Naive thymus-derived CD8-positive, alpha-beta T cell (primary cell): ENCODE results near the gene PTPRN. TPM values are rescaled to one million over a fixed set of nuclear protein-coding genes. Genes with fewer than 3 reads are reported as not detected.
"Not testable (repeated sequence)": the region's sequence is repeated elsewhere in the genome, so short reads cannot be mapped to it uniquely, and the experiment has no call there.

Experiments
- ATAC-seq, 2 donors: fragments of 150-1000 bp; cut with Tn5 transposase in 1 of 2; sonication (Bioruptor Pico), chemical (Tn5 transposase) in 1 of 2; 1 replicate in 1 of 2; 2 replicates in 1 of 2; pipeline ENCODE4 v1.10.0; 2021; ENCODE audit warnings: mild to moderate bottlenecking in 2 of 2, moderate library complexity in 2 of 2
- POLR2A ChIA-PET: fragments of 350-600 bp; sonication (Branson Sonifier 250); formaldehyde crosslinking; loops from one replicate; lab custom pipeline; 2021; ENCODE audit warnings: antibody characterized with exemption; lab: Charles Lee
- DNase-seq, 10 donors: peaks; one replicate each; pipeline versions ENCODE4 v3.0.0 to v3.0.0-alpha.2; 2020 to 2022
- H3K27ac Mint-ChIP-seq, 10 donors: one replicate each; pipeline ENCODE4 v1.8.0; 2020 to 2022; ENCODE audit warnings: mild to moderate bottlenecking in 10 of 10, mixed read lengths in 10 of 10, moderate library complexity in 4 of 10, inconsistent platforms in 1 of 10
- H3K27me3 Mint-ChIP-seq, 5 donors: one replicate each; pipeline ENCODE4 v1.8.0; 2021 to 2022; ENCODE audit warnings: mixed read lengths in 5 of 5
- H3K36me3 Mint-ChIP-seq, 3 donors: one replicate each; pipeline ENCODE4 v1.8.0; 2020 to 2022; ENCODE audit warnings: mixed read lengths in 3 of 3, mild to moderate bottlenecking in 2 of 3, inconsistent platforms in 1 of 3
- H3K4me1 Mint-ChIP-seq, 4 donors: one replicate each; pipeline ENCODE4 v1.8.0; 2021 to 2022; ENCODE audit warnings: mixed read lengths in 4 of 4
- H3K4me3 Mint-ChIP-seq, 10 donors: one replicate each; pipeline ENCODE4 v1.8.0; 2020 to 2022; ENCODE audit warnings: mild to moderate bottlenecking in 10 of 10, mixed read lengths in 10 of 10, moderate library complexity in 6 of 10, inconsistent platforms in 1 of 10
- H3K9me3 Mint-ChIP-seq, 9 donors: one replicate each; pipeline ENCODE4 v1.8.0; 2020 to 2022; ENCODE audit warnings: mixed read lengths in 9 of 9, mild to moderate bottlenecking in 3 of 9, inconsistent platforms in 1 of 9, moderate library complexity in 1 of 9
- polyA plus RNA-seq, 3 donors: library from polyadenylated mRNA; unstranded; fragments of 300-500 nt; fragmentation: Illumina TruSeq; gene quantifications; one replicate each; pipeline ENCODE4 v1.2.3, GENCODE V29; 2021
- total RNA-seq, 8 experiments: library from RNA in 2 of 8; stranded (reverse) in 2 of 8; gene quantifications; one replicate each; pipeline ENCODE4 v1.2.3 and lab custom pipeline; 2021 to 2026

The PTPRN gene
- total and polyA plus RNA-seq, 5 experiments from 2014 or later = 0.27 to 0.31 TPM; not detected in 3

DNA sequence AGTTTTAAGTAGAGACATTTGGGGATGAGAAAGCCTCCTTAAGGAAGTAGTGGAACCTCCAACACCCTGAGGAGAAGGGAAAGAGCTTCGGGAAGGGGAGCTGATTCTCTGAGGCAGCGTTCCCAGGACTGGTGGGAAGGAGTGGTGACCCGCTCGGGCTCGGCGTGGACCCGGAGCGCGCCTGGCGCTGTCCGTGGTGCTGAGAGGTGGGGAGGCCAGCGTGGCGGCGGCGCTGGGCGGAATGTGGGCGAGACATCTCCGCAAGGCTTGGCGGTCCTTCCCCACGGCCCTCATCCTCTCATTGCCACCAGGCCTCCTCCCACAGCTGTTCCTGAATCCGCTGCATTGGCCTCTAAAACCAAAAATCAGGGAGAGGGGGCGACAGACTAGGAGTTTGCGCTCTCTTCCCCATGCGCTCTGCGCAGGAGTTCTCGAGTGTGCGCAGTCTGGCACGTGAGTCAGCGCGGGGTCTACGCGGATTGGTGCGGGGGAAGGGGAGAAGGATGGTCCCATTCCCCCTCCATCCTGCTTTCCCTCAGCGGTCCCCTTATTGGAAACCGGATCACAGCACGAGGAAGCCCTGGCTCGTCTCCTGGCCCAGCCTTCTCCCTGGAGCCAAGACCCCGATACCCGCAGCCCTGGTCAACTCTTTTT lies 22.5 kb upstream of the PTPRN start:
- peaks cover 4 to 27% (median 14%) of the 10 kb centered on the region in 9 donors for H3K9me3 Mint-ChIP-seq
- H3K27ac Mint-ChIP-seq = no peak overlapping the region
- H3K27me3 Mint-ChIP-seq = peaks cover 42 to 91% (median 68%) of the 10 kb centered on the region in 5 donors
- DNase-seq (peak in 5 of 10 donors; percentile 10 to 46 (median 21)), ATAC-seq (no peak)
- POLR2A ChIA-PET = no interaction called here
- peaks cover 0 to 7% (median 4%) of the 10 kb centered on the region in 4 donors for H3K4me1 Mint-ChIP-seq
- no peak overlapping the region for H3K4me3 Mint-ChIP-seq
- peaks cover 0 to 21% (median 18%) of the 10 kb centered on the region in 3 donors for H3K36me3 Mint-ChIP-seq

- Mint-ChIP-seq H3K36me3 (peaks cover 0 to 4% (median 1%) of the 10 kb centered on the region in 3 donors), H3K27me3 (peaks cover 25 to 69% (median 45%) of the 10 kb centered on the region in 5 donors), H3K4me3 (no peak overlapping the region), H3K27ac (no peak overlapping the region), H3K4me1 (peaks cover 0 to 8% (median 5%) of the 10 kb centered on the region in 4 donors), H3K9me3 (peaks cover 0 to 9% (median 0%) of the 10 kb centered on the region in 9 donors)
- POLR2A ChIA-PET = no interaction called here
- no peak for DNase-seq
- ATAC-seq = no peak
Observed at GRCh38 chr2:219327719-219328118, 18.5 kb upstream of the PTPRN start.

DNA sequence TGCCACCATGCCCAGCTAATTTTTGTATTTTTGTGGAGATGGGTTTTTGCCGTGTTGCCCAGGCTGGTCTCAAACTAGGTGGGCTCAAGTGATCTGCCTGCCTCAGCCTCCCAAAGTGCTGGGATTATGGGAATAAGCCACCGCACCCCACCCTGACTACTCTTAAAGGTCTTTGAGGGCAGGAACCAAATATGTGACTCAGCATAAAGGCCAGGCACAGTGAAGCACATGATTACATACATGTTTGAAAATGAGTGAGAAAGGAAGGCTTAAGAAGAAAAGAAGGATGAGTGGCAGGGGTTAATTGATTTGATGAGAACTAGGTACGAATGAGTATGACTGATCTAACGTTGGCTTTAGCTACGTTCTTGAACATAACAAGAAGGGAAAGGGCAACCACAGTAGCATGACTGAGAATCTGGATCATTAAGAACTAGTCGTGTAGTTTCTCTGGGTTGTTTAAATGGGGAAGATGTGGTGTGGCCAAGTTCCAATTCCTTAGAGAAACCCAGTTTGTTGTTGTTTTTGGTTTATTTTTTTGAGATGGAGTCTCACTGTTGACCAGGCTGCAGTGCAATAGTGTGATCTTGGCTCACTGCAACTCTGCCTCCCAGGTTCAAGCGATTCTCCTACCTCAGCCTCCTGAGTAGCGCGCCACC lies 16.6 kb upstream of the PTPRN start:
- Mint-ChIP-seq H3K9me3 (no peaks in the 10 kb centered on the region), H3K4me1 (peaks cover 9 to 18% (median 13%) of the 10 kb centered on the region in 4 donors), H3K4me3 (no peak overlapping the region), H3K27me3 (peaks cover 14 to 50% (median 34%) of the 10 kb centered on the region in 5 donors), H3K27ac (no peak overlapping the region), H3K36me3 (no peaks in the 10 kb centered on the region)
- POLR2A ChIA-PET = no interaction called here
- no peak for DNase-seq
- ATAC-seq = no peak

GRCh38 chr2:219325136-219325535 lies 15.9 kb upstream of the PTPRN start:
- ATAC-seq (no peak), DNase-seq (no peak)
- Mint-ChIP-seq H3K4me3 (no peak overlapping the region), H3K36me3 (no peaks in the 10 kb centered on the region), H3K27ac (no peak overlapping the region), H3K9me3 (no peaks in the 10 kb centered on the region), H3K4me1 (peaks cover 11 to 19% (median 13%) of the 10 kb centered on the region in 4 donors), H3K27me3 (peaks cover 12 to 44% (median 30%) of the 10 kb centered on the region in 5 donors)
- POLR2A ChIA-PET = no interaction called here

GRCh38 chr2:219323434-219323833 lies 14.2 kb upstream of the PTPRN start:
- DNase-seq = no peak
- H3K27ac Mint-ChIP-seq = no peak overlapping the region
- ATAC-seq = no peak
- POLR2A ChIA-PET = no interaction called here
- H3K36me3 Mint-ChIP-seq = no peaks in the 10 kb centered on the region
- H3K4me1 Mint-ChIP-seq = peaks cover 11 to 21% (median 14%) of the 10 kb centered on the region in 4 donors
- H3K4me3 Mint-ChIP-seq = no peak overlapping the region
- H3K27me3 Mint-ChIP-seq = peaks cover 2 to 28% (median 21%) of the 10 kb centered on the region in 5 donors
- H3K9me3 Mint-ChIP-seq = no peaks in the 10 kb centered on the region

DNA sequence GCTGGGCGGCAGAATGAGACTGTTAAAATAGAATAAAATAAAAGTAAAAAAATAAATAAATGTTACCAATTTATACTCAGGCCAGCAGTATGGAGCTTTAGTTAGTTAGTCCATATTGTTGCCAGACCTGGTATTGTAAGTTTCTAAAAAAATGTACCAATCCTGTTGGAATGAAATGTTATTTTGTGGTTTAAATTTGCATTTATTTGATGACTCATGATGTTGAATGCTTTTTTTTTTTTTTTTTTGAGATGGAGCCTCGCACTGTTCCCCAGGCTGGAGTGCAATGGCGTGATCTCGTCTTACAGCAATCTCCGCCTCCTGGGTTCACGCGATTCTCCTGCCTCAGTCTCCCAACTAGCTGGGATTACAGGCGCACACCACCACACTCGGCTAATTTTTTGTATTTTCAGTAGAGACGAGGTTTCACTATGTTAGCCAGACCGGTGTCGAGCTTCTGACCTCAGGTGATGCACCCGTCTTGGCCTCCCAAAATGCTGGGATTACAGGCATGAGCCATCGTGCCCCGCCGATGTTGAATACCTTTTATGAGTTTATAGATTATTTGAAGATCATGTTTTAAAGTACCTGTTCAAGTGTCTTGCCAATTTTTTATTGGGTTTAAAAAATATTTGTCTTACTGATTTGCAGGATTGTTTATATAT lies 5.7 kb upstream of the PTPRN start:
- H3K27ac Mint-ChIP-seq = no peak overlapping the region
- no peak for ATAC-seq
- H3K4me3 Mint-ChIP-seq = no peak overlapping the region
- DNase-seq = no peak
- peaks cover 0 to 2% (median 1%) of the 10 kb centered on the region in 4 donors for H3K4me1 Mint-ChIP-seq
- H3K36me3 Mint-ChIP-seq = peaks cover 0 to 5% (median 0%) of the 10 kb centered on the region in 3 donors
- H3K27me3 Mint-ChIP-seq = peaks cover 13 to 28% (median 24%) of the 10 kb centered on the region in 5 donors
- POLR2A ChIA-PET = interaction anchor here (0.7 kb wide), 2 partner anchors 16 to 655 kb away, joined by 4 to 6 read pairs; partner anchors contain the start of genes BCS1L and ZNF142
- peaks cover 0 to 5% (median 0%) of the 10 kb centered on the region in 9 donors for H3K9me3 Mint-ChIP-seq

DNA sequence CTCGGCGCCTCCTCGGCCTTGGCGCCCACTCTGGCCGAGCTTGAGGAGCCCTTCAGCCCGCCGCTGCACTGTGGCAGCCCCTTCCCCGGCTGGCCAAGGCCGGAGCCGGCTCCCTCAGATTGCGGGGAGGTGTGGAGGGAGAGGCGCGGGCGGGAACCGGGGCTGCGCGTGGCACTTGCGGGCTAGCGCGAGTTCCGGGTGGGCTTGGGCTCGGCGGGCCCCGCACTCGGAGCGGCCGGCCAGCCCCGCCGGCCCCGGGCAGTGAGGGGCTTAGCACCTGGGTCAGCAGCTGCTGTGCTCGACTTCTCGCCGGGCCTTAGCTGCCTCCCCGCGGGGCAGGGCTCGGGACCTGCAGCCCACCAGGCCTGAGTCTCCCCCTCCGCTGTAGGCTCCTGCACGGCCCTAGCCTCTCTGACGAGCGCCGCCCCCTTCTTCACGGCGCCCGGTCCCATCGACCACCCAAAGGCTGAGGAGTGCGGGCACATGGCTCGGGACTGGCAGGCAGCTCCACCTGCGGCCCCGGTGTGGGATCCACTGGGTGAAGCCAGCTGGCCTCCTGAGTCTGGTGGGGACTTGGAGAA lies 3.6 kb upstream of the PTPRN start:
- DNase-seq, H3K4me3 Mint-ChIP-seq, ATAC-seq, H3K36me3 Mint-ChIP-seq, H3K4me1 Mint-ChIP-seq, POLR2A ChIA-PET, H3K9me3 Mint-ChIP-seq: not testable (repeated sequence)
- H3K27me3 Mint-ChIP-seq = peaks cover 20 to 42% (median 34%) of the 10 kb centered on the region in 5 donors
- H3K27ac Mint-ChIP-seq = peak overlapping the region in 1 of 10 donors; percentile 24

GRCh38 chr2:219308142-219309101 lies 779 bp downstream of the PTPRN start:
- Mint-ChIP-seq H3K4me1 (peaks cover 0 to 7% (median 2%) of the 10 kb centered on the region in 4 donors), H3K27ac (peak overlapping the region in 1 of 10 donors; percentile 13), H3K4me3 (peak overlapping the region in 2 of 10 donors; percentile 3 to 65), H3K36me3 (peaks cover 0 to 9% (median 0%) of the 10 kb centered on the region in 3 donors), H3K27me3 (peaks cover 35 to 63% (median 52%) of the 10 kb centered on the region in 5 donors), H3K9me3 (peaks cover 0 to 5% (median 0%) of the 10 kb centered on the region in 9 donors)
- peak; percentile 46 to 83 (median 68) for DNase-seq
- POLR2A ChIA-PET = no interaction called here
- ATAC-seq = peak; percentile 83 to 95

DNA sequence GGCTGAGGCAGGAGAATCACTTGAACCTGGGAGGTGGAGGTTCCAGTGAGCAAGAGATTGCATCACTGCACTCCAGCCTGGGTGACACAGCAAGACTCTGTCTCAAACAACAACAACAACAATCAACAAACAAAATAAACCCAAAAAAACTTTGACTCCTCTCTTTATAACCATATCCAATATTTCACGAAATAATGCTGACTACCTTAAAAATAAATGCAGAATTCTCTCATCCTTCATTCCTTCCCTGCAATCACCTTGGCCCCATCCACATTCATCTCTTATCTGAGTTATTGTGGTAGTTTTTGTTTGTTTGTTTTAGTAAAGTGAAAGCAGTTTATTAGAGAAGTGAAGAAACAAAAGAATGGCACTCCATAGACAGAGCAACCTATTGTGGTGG lies 3.2 kb downstream of the PTPRN start:
- no peak overlapping the region for H3K27ac Mint-ChIP-seq
- POLR2A ChIA-PET = no interaction called here

GRCh38 chr2:219304223-219304622 lies 5.0 kb downstream of the PTPRN start:
- Mint-ChIP-seq H3K4me3 (no peak overlapping the region), H3K9me3 (peaks cover 0 to 1% (median 0%) of the 10 kb centered on the region in 9 donors), H3K4me1 (peaks cover 0 to 5% (median 0%) of the 10 kb centered on the region in 4 donors), H3K27me3 (peaks cover 19 to 52% (median 37%) of the 10 kb centered on the region in 5 donors), H3K27ac (no peak overlapping the region), H3K36me3 (peaks cover 0 to 4% (median 0%) of the 10 kb centered on the region in 3 donors)
- POLR2A ChIA-PET = no interaction called here
- no peak for ATAC-seq
- no peak for DNase-seq

More for the DNA sequence above, 3.2 kb downstream of the PTPRN start:
- peaks cover 30 to 65% (median 54%) of the 10 kb centered on the region in 5 donors for H3K27me3 Mint-ChIP-seq
- no peak for ATAC-seq
- peaks cover 0 to 9% (median 0%) of the 10 kb centered on the region in 3 donors for H3K36me3 Mint-ChIP-seq
- peaks cover 0 to 5% (median 0%) of the 10 kb centered on the region in 9 donors for H3K9me3 Mint-ChIP-seq
- DNase-seq = no peak
- peaks cover 0 to 7% (median 2%) of the 10 kb centered on the region in 4 donors for H3K4me1 Mint-ChIP-seq
- no peak overlapping the region for H3K4me3 Mint-ChIP-seq

DNA sequence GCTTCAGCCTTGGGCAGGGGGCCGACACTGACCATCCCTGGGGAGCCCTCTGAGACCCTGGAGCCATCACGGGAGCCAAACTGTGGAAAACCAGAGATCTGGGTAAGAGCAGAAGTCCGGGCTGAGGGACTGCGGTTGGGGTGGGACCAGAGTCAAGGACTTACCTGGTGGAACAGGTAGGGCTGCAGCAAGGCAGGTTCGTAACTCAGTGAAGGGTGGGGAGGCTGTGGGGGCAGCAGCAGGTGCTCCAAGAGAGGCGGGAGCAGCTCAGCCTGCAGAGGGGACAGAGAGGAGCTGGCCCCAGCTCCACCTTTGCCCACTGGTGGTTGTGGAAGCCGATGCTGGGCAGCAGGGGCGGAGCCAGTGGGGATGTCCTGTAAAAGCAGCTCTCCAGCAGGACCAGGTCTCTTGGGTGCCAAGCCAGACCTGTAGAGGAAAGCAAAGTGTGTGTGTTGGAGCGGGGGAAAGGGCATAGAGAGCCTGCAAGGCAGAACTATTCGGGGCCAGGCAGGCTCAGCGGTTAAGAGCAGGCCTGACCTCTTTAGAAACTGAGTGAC lies 6.7 kb downstream of the PTPRN start:
- H3K4me3 Mint-ChIP-seq = no peak overlapping the region
- peaks cover 4 to 10% (median 7%) of the 10 kb centered on the region in 4 donors for H3K4me1 Mint-ChIP-seq
- peaks cover 0 to 4% (median 0%) of the 10 kb centered on the region in 3 donors for H3K36me3 Mint-ChIP-seq
- POLR2A ChIA-PET = no interaction called here
- no peak overlapping the region for H3K27ac Mint-ChIP-seq
- H3K27me3 Mint-ChIP-seq = peaks cover 14 to 43% (median 29%) of the 10 kb centered on the region in 5 donors
- no peaks in the 10 kb centered on the region for H3K9me3 Mint-ChIP-seq
- no peak for ATAC-seq
- no peak for DNase-seq
